NCI-H2029 treated with DMSO at 0.1 percent for 48 hours (cell line): Measurements from ENCODE around the gene TAAR8.
"Not testable (repeated sequence)": the region's sequence is repeated elsewhere in the genome, so short reads cannot be mapped to it uniquely, and the experiment has no call there.

Source experiments
- DNase-seq: peaks from one replicate; lab custom pipeline; 2025; lab: John Stamatoyannopoulos, UW

The TAAR8 gene

GRCh38 chr6:132544826-132545225 is 7.6 kb upstream of the TAAR8 start:
- DNase-seq, result no peak

DNA sequence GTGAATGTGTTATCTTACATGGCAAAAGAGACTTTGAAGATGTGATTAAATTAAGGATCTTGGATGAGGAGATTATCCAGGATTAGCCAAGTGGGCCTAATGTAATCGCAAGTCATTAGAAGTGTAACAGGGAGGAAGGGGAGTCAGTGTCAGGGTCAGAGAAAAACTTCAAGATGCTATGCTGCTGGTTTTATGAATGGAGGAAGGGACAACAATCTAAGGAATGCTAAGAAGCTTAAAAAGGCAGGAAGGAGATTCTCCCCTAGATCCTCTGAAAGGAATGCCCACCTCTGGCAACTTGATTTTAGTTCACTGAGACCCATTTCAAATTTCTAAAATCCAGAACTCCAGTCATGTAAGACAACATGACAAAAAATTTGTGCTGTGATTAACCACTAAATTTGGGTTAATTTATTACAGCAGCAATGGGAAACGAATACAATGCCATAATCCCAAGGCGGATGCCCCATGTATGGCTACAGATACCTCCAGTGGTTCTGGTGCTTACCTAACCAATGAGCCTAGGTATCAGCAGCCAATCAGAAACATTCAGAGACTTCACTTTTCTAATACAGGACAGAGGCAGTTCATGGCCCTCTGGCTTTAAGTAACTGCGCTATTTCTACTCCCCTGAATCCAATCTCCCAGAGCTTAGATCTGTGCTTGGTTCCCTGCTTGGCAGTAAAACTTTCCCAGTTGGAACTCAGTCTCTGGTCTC is 3.6 kb upstream of the TAAR8 start:
- DNase-seq, result no peak

- DNase-seq, result no peak
These were observed 1.3 kb upstream of the TAAR8 start for GRCh38 chr6:132551214-132551613.

GRCh38 chr6:132560087-132560486 is 7.6 kb downstream of the TAAR8 start:
- DNase-seq, result not testable (repeated sequence)

DNA sequence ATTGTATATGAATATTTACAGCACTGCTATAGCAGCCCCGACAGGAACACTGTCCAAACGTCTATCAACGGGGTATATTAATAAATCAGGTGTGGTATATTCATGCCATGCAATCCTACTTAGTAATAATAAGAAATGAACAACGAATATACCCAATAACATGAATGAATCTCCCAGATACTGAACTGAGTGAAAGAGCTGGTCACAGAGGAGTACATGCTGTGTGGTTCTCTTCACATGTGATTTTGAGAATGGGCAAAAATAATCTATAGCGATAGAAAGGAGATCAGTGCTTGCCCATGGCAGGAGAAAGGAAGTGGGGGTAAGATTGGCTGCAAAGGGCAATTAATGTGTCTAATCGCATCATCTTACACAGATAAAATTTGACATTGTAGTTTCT is 13.9 kb downstream of the TAAR8 start:
- no peak for DNase-seq

DNA sequence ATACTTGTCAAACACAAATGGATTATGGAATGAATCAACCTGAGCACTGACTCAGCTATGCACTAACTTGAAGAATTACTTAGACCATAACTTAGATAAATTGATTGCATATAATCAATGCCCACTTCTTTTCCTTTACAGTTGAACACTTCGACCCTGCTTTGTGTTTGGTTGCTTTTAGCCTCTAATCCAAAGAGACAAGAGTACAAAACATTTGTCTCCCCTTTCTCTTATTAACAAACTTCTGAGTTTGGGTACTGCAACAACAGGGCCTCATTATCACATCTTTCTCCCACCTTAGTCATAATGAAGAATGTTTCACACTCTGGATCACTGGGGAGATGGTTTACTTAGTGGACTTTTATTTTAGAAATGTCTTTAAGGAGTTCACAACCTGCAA is 15.1 kb downstream of the TAAR8 start:
- no peak for DNase-seq

DNA sequence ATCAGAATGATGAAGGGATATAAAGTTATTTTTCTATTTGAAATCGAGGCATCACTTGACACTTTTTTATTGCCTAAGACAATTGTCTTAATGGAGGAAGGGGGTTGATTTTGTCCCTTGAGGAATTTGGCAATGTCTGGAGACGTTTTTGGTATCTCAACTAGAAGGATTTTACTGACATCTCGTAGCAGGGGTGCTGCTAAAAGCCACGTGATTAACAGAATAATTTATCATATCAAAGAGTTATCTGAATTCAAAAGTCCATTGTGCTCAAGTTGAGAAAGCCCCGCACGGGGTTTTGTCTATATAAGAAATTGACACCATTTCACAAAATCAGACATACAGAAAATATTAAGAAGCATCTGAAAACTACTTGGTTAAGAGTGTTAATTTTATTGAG is 16.1 kb downstream of the TAAR8 start:
- no peak for DNase-seq

DNA sequence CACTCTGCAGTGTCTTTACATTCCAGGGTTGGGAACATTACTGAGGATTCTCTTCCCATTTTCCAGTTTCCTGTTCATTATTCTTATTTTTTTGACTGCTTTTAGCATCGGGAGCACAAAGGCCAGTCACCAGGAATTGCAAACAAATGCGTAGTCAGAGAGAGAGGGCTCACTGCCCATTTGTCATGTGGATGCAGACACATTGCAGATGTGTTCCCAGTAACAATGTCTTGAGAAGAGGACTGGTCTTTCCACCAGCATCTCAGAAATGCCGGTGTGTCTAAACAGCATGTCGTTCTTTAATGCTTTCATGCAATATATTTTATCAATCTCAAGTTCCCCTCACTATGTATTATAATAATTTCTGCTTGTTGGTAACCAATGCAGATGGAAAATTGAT is 16.7 kb downstream of the TAAR8 start:
- DNase-seq, result no peak

DNA sequence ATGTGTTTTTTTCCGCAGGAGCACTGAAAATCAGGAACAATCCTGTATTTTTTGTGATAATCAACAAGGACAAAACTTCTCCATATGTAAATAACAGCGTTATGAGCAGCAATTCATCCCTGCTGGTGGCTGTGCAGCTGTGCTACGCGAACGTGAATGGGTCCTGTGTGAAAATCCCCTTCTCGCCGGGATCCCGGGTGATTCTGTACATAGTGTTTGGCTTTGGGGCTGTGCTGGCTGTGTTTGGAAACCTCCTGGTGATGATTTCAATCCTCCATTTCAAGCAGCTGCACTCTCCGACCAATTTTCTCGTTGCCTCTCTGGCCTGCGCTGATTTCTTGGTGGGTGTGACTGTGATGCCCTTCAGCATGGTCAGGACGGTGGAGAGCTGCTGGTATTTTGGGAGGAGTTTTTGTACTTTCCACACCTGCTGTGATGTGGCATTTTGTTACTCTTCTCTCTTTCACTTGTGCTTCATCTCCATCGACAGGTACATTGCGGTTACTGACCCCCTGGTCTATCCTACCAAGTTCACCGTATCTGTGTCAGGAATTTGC is 17.8 kb downstream of the TAAR8 start, which contains the start of gene TAAR6:
TSS of gene TAAR6 (plus strand) at position 102 of the 557 bp plus-strand sequence. CDS start at position 102, 0 bp downstream.
- no peak for DNase-seq

- no peak for DNase-seq
These were observed 19.3 kb downstream of the TAAR8 start for GRCh38 chr6:132571774-132572173.

GRCh38 chr6:132584698-132585097 is 32.2 kb downstream of the TAAR8 start:
- no peak for DNase-seq

GRCh38 chr6:132587424-132587823 is 35.0 kb downstream of the TAAR8 start:
- DNase-seq, result no peak

- DNase-seq, result no peak
These were observed 37.0 kb downstream of the TAAR8 start, which contains the start of gene TAAR5 for GRCh38 chr6:132589454-132589853. TSS of gene TAAR5 (minus strand) at chr6:132589741. CDS start at chr6:132589686, 55 bp downstream.

- DNase-seq, result no peak
These were observed 37.9 kb downstream of the TAAR8 start for GRCh38 chr6:132590362-132590761.

DNA sequence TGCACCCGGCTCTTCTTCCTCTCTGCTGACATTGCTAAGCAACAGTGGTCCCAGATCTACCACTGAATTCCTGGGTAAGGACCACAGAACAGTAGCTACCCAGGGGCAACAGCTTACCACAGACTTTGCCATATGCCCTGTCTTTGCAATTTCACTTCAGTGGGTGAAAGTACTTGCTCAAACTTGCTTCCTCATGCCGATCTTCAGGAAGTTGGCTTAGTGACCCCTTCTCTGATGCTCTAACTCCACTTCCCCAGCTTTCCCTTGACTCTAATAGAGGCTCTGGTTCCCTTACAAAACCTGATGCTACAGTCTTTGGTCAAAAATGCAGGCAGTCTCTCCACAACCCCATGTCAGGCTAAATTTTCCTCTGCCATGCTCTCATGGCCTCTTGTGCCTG is 40.4 kb downstream of the TAAR8 start:
- no peak for DNase-seq

GRCh38 chr6:132596201-132596600 is 43.7 kb downstream of the TAAR8 start:
- no peak for DNase-seq

- DNase-seq, result no peak
These were observed 46.0 kb downstream of the TAAR8 start for GRCh38 chr6:132598473-132598872.

DNA sequence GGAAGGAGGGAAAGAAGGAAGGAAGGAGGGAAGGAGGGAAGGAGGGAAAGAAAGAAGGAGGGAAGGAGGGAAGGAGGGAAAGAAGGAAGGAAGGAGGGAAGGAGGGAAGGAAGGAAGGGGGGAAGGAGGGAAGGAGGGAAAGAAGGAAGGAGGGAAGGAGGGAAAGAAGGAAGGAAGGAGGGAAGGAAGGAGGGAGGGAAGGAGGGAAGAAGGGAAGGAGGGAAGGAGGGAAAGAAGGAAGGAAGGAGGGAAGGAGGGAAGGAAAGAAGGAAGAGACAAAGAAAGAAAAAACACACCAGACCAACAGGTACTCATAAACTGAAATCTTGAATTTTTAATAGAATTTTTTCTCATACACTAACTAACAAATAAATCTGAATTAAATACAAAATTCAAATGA is 48.4 kb downstream of the TAAR8 start:
- not testable (repeated sequence) for DNase-seq
